K562 (cell line): ENCODE measurements around the gene KCND3. TPM values are rescaled to one million over a fixed set of nuclear protein-coding genes. Genes with fewer than 3 reads are reported as not detected.
A peak's percentile ranks its signal among the peaks of the same experiment; 100 is the strongest.

Source experiments
- ATAC-seq: fragments of 200-7000 bp; cut with Tn5 transposase; 3 replicates; pipeline ENCODE4 v1.9.1; 2020; ENCODE audit warnings: moderate library complexity
- BruUV-seq: library from RNA; stranded (reverse); fragments of 400-500 nt; replicated peaks from 2 replicates; lab custom pipeline; 2021; lab: Mats Ljungman, UMichigan
- CTCF ChIA-PET: fragments of 300-600 bp; formaldehyde crosslinking; extraction: SDS; loops from one replicate; lab custom pipeline; 2021; ENCODE audit warnings: low intra/inter-chr PET ratio; lab: Yijun Ruan, JAX
- POLR2A ChIA-PET: fragments of 300-600, 350-650 bp; sonication (Branson Sonifier 250); formaldehyde crosslinking; extraction: SDS; loops from one replicate; lab custom pipeline; 2021; ENCODE audit warnings: antibody characterized with exemption, inconsistent platforms; lab: Yijun Ruan, JAX
- DNase-seq, 4 experiments: peaks; one replicate each; pipeline versions ENCODE4 v3.0.0 to v3.0.0-alpha.2; 2011 to 2018; ENCODE audit warnings: low spot score in 3 of 4, mixed read lengths in 3 of 4; ENCODE audit errors: extremely low read depth in 1 of 4
- FAIRE-seq: peaks from 2 replicates; lab custom pipeline; 2011; peaks lifted over from hg19 to GRCh38; lab: Jason Lieb, UNC
- H2AFZ ChIP-seq: 2 replicates; pipeline ENCODE4 v1.6.0; 2011; ENCODE audit warnings: low read depth, low read length, control low read depth, inconsistent platforms
- H3K27ac ChIP-seq: fragments of 200-600 bp; 3 replicates; pipeline ENCODE4 v1.8.0; 2011; ENCODE audit warnings: low read depth, mild to moderate bottlenecking, control low read depth, inconsistent platforms, low read length, moderate library complexity, mixed read lengths; ENCODE audit errors: extremely low read depth
- H3K27me3 ChIP-seq, 2 experiments: fragments of 300-600 bp in 1 of 2; 2 replicates in 1 of 2; 3 replicates in 1 of 2; pipeline versions ENCODE4 v1.6.0 to v1.8.0; 2011; ENCODE audit warnings: inconsistent platforms in 2 of 2, low read length in 2 of 2, mild to moderate bottlenecking in 1 of 2, mixed read lengths in 1 of 2, moderate library complexity in 1 of 2; ENCODE audit not compliant: control insufficient read depth in 2 of 2, insufficient read depth in 2 of 2
- H3K36me3 ChIP-seq: fragments of 300-600 bp; 3 replicates; pipeline ENCODE4 v1.8.0; 2011; ENCODE audit warnings: mild to moderate bottlenecking, low read length, inconsistent platforms; ENCODE audit not compliant: control insufficient read depth, insufficient read depth
- H3K4me1 ChIP-seq, 2 experiments: fragments of 200-600 bp in 1 of 2; replicated peaks in 1 of 2; 2 replicates in 1 of 2; 3 replicates in 1 of 2; pipeline versions ENCODE4 v1.5.1 to v1.8.0; 2011; ENCODE audit warnings: inconsistent platforms in 2 of 2, low read length in 2 of 2, mild to moderate bottlenecking in 1 of 2, mixed read lengths in 1 of 2, moderate library complexity in 1 of 2; ENCODE audit not compliant: control insufficient read depth in 2 of 2, insufficient read depth in 2 of 2
- H3K4me2 ChIP-seq: 2 replicates; pipeline ENCODE4 v1.6.1; 2011; ENCODE audit warnings: low read length, control low read depth, inconsistent platforms, mixed read lengths; ENCODE audit not compliant: insufficient read depth
- H3K4me3 ChIP-seq: fragments of 200-600 bp; sonication (generic), shearing (Covaris generic); 2 replicates; pipeline ENCODE4 v1.5.1; 2016; ENCODE audit warnings: control low read depth, inconsistent platforms
- H3K79me2 ChIP-seq: fragments of 200-600 bp; 3 replicates; pipeline ENCODE4 v1.8.0; 2011; ENCODE audit warnings: low read length, inconsistent platforms; ENCODE audit not compliant: control insufficient read depth, insufficient read depth
- H3K9ac ChIP-seq, 2 experiments: 2 replicates each; pipeline versions ENCODE4 v1.6.0 to v1.6.1; 2011; ENCODE audit warnings: low read depth in 2 of 2, low read length in 2 of 2, control low read depth in 1 of 2, inconsistent platforms in 1 of 2, mild to moderate bottlenecking in 1 of 2, mixed read lengths in 1 of 2; ENCODE audit not compliant: insufficient read depth in 1 of 2
- H3K9me1 ChIP-seq: one replicate; pipeline ENCODE4 v1.6.0; 2011; ENCODE audit warnings: inconsistent platforms, mild to moderate bottlenecking, low read length, moderate library complexity; ENCODE audit not compliant: control insufficient read depth, insufficient read depth
- H3K9me3 ChIP-seq: replicated peaks from 2 replicates; pipeline ENCODE4 v1.5.1; 2011; ENCODE audit warnings: low read depth, low read length, inconsistent platforms; ENCODE audit not compliant: control insufficient read depth, insufficient read depth
- H4K20me1 ChIP-seq: replicated peaks from 2 replicates; pipeline ENCODE4 v1.6.1; 2011; ENCODE audit warnings: low read length, inconsistent platforms, mixed read lengths; ENCODE audit not compliant: control insufficient read depth, insufficient read depth
- MECOM ChIP-seq: fragments of 250-450 bp; sonication (Bioruptor Pico); IDR thresholded peaks from 2 replicates; pipeline ENCODE4 v1.8.0; 2022; ENCODE audit warnings: inconsistent platforms
- POLR2A ChIP-seq: fragments of 450-650 bp; conservative IDR thresholded peaks from 2 replicates; pipeline ENCODE4 v1.6.1; 2016
- RBM34 ChIP-seq: fragments of 200-400 bp; formaldehyde crosslinking; IDR thresholded peaks from 2 replicates; pipeline ENCODE4 v1.6.1; 2018; ENCODE audit warnings: low read length, borderline replicate concordance; ENCODE audit not compliant: insufficient read depth
- TRIM28 ChIP-seq: fragments of 450-650 bp; IDR thresholded peaks from 2 replicates; pipeline ENCODE4 v1.6.1; 2017
- ZNF232 ChIP-seq: sonication (generic); formaldehyde crosslinking; IDR thresholded peaks from 2 replicates; pipeline ENCODE4 v1.8.0; 2022; ENCODE audit warnings: mild to moderate bottlenecking, missing genetic modification reagents
- ZNF384 ChIP-seq: IDR thresholded peaks from 2 replicates; pipeline ENCODE4 v1.6.1; 2012; ENCODE audit warnings: low read depth, low read length, improper control_type of control experiment
- ZNF436 ChIP-seq: fragments of 250-450, 450-650 bp; sonication (Bioruptor Pico); formaldehyde crosslinking; IDR thresholded peaks from 2 replicates; pipeline ENCODE4 v1.7.0; 2020; ENCODE audit warnings: mild to moderate bottlenecking
- ZNF57 ChIP-seq: fragments of 450-650 bp; formaldehyde crosslinking; IDR thresholded peaks from 2 replicates; pipeline ENCODE4 v1.4.0; 2020; ENCODE audit warnings: mild to moderate bottlenecking, moderate library complexity
- WGBS: fragments of 100-300 bp; shearing (Covaris generic); methylation state at CpG from one replicate; pipeline ENCODE4 v1.1.6; 2016; ENCODE audit warnings: low coverage, mixed read lengths; ENCODE audit not compliant: insufficient coverage; ENCODE audit errors: missing lambda C conversion rate; 5-methylcytosine and 5-hydroxymethylcytosine counted together
- in situ Hi-C: fragments of 300-500 bp; cut with MboI; formaldehyde crosslinking; loops from 4 replicates; pipeline ENCODE4 v1.15.0; 2018; ENCODE audit warnings: inconsistent platforms, mixed read lengths
- intact Hi-C: fragments of 100-400 bp; cut with micrococcal nuclease; formaldehyde crosslinking; loops from 2 replicates; pipeline ENCODE4 v1.14.2; 2022
- polyA plus RNA-seq, 8 experiments: library from polyadenylated mRNA; depleted of rRNA in 4 of 8; stranded (reverse) in 5 of 8; unstranded in 3 of 8; fragments of >200 nt; fragmentation: Nextera tagmentation in 2 of 8; fragmentation: Illumina TruSeq in 1 of 8; extraction: Ambion mirVana in 2 of 8; extraction: Trizol in 1 of 8; gene quantifications; 2 replicates each; pipeline versions ENCODE4 v1.2.1 to v1.2.3, GENCODE V29; 2011 to 2014; ENCODE audit warnings: inconsistent platforms in 1 of 8, missing spikeins in 1 of 8
- total RNA-seq, 7 experiments: library from RNA; depleted of rRNA in 6 of 7; stranded (reverse); fragments of >200 nt in 6 of 7; fragmentation: Illumina TruSeq in 2 of 7; extraction: Trizol in 2 of 7; gene quantifications; 2 replicates each; pipeline versions ENCODE4 v1.2.1 to v1.2.3, GENCODE V29; 2011 to 2021; ENCODE audit warnings: low replicate concordance in 1 of 7
- TF ChIP-seq, protein P1 (sequence below): fragments of 250-450 bp; sonication (Bioruptor Pico); IDR thresholded peaks from 2 replicates; pipeline ENCODE4 v1.8.0; 2021; ENCODE audit warnings: moderate library complexity, mild to moderate bottlenecking, inconsistent platforms

Gene KCND3
- total and polyA plus RNA-seq, 9 of the 15 experiments (the other 6 are each of a cell fraction or from before 2014, with no cell fraction given), result not detected

DNA sequence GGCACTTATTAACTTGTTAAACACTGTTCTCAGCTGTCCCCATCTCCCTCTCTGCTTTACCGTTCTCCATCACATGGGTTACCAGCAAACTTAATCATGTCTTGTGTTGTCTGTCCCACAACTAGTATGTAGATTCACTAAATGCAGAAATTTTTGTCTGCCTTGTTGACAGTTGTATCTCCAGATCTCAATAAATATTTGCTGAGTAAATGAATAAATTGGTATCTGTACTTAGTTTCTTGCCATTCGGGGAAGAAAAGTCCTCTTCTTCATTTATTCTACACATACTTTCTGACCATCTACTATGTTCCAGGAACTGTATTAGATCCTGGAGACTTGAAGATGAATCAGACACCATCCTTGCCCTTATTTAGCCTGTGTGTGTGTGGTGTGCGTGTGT, 97.9 kb downstream of the KCND3 start:
- Histone ChIP-seq H3K36me3 (no peaks in the 10 kb centered on the region), H3K9ac (no peak overlapping the region), H3K9me3 (no peaks in the 10 kb centered on the region), H3K4me3 (no peak overlapping the region), H3K79me2 (no peaks in the 10 kb centered on the region), H3K27me3 (peaks cover 0 to 23% of the 10 kb centered on the region in 2 experiments; a peak in 3 of 5 replicates), H3K9me1 (no peaks in the 10 kb centered on the region), H2AFZ (no peak overlapping the region), H4K20me1 (no peaks in the 10 kb centered on the region; the same call in 1 of the 2 replicates), H3K4me2 (no peak overlapping the region), H3K27ac (no peak overlapping the region), H3K4me1 (0 out of 5 replicates have a peak, but pooled peaks cover 0 to 3% of the 10 kb centered on the region in 2 experiments)
- intact Hi-C loops, result no loop called here
- no TSS peak for BruUV-seq
- DNase-seq, result no peak
- POLR2A ChIA-PET, result no interaction called here
- CTCF ChIA-PET, result no interaction called here
- 0% methylated on average over 3 of the region's 3 CpGs for WGBS
- peak; percentile 69 for FAIRE-seq
- no peak for ATAC-seq
- TF ChIP-seq MECOM (CRISPR knock-in tag), result no peak
- no peak for TF ChIP-seq ZNF384
- no peak for TF ChIP-seq ZNF436 (CRISPR knock-in tag)
- TF ChIP-seq RBM34, result no peak
- TF ChIP-seq, protein P1, sequence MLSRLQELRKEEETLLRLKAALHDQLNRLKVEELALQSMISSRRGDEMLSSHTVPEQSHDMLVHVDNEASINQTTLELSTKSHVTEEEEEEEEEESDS (CRISPR knock-in tag), result no peak
- no peak for TF ChIP-seq TRIM28
- no peak for TF ChIP-seq POLR2A
- TF ChIP-seq ZNF232 (CRISPR knock-in tag), result no peak
- no peak for TF ChIP-seq ZNF57 (CRISPR knock-in tag)
- in situ Hi-C loops, result no loop called here
